Right cardiac atrium (tissue), 5 donors: Measurements from ENCODE around the gene JAG2. TPM values are rescaled to one million over a fixed set of nuclear protein-coding genes. Genes with fewer than 3 reads are reported as not detected.

Source experiments
- ATAC-seq, 2 donors: fragments of 200-7000 bp; cut with Tn5 transposase; one replicate each; pipeline versions ENCODE4 v1.8.0 to v1.9.1; 2020; ENCODE audit warnings: moderate library complexity in 2 of 2, mild to moderate bottlenecking in 1 of 2
- DNase-seq, 3 donors: peaks; one replicate each; pipeline ENCODE4 v3.0.0-alpha.2; 2020
- H3K27ac ChIP-seq: one replicate; pipeline ENCODE4 v1.5.1; 2013; ENCODE audit warnings: mild to moderate bottlenecking, low read length, control low read depth, moderate library complexity
- H3K27me3 ChIP-seq: one replicate; pipeline ENCODE4 v1.6.1; 2013; ENCODE audit not compliant: control insufficient read depth, insufficient read depth
- H3K4me1 ChIP-seq: one replicate; pipeline ENCODE4 v1.6.1; 2013; ENCODE audit warnings: low read length; ENCODE audit not compliant: control insufficient read depth, insufficient read depth
- H3K4me3 ChIP-seq: one replicate; pipeline ENCODE4 v1.5.1; 2013; ENCODE audit warnings: low read length, control low read depth
- H3K9me3 ChIP-seq: one replicate; pipeline ENCODE4 v1.6.1; 2013; ENCODE audit warnings: low read length; ENCODE audit not compliant: control insufficient read depth
- WGBS: extraction: QIAGEN DNeasy Blood & Tissue Kit; methylation state at CpG from one replicate; pipeline ENCODE4 v1.1.7; 2013; 5-methylcytosine and 5-hydroxymethylcytosine counted together
- intact Hi-C, 4 donors: fragments of 100-400 bp; cut with DNase I; formaldehyde crosslinking; loops; one replicate each; pipeline versions ENCODE4 v1.11.0 to v1.14.0; 2022 to 2023
- long read RNA-seq, 4 donors: library from polyadenylated mRNA; unstranded; transcript quantifications; one replicate each; pipeline ENCODE4 v2.0.0, GENCODE V29; 2020 to 2021
- polyA plus RNA-seq: library from polyadenylated mRNA; stranded (reverse); fragments of 200-250 nt; gene quantifications from one replicate; pipeline ENCODE4 v1.2.3, GENCODE V29; 2013
- total RNA-seq, 4 donors: library from RNA; stranded (reverse); fragmentation: NEBNext Ultra II Directional; extraction: Animal tissue kit (Norgen Biotek cat#: 25700); gene quantifications; one replicate each; pipeline ENCODE4 v1.2.1, GENCODE V29; 2021
- donor health status: healthy with polysubstance abuse.
- donor health status: DM: no; HTN: yes; CAD: no.
- donor health status: DM: no; HTN: no; CAD: no.
- donor health status: DM: no; HTN: yes; CAD: no; lungs with severe emphysema.
- donor health status: DM: yes; HTN: yes; CAD: no.

JAG2 gene
- total RNA-seq (10 to 100 TPM; 16.5 to 21.3 (median 17.4) TPM), polyA plus RNA-seq (17.8 TPM)
- long read RNA-seq, donor 1, full-length matches to known transcripts, result 5 of 42 reads
- long read RNA-seq, donor 1, partial matches to known transcripts, result 29 of 42 reads
- long read RNA-seq, donor 1, other reads (novel, unspliced or antisense), result 8 of 42 reads
- long read RNA-seq, donor 2, full-length matches to known transcripts, result 22 of 48 reads
- long read RNA-seq, donor 2, partial matches to known transcripts, result 19 of 48 reads
- long read RNA-seq, donor 2, other reads (novel, unspliced or antisense), result 7 of 48 reads
- long read RNA-seq, donor 3, partial matches to known transcripts, result 82 of 86 reads
- long read RNA-seq, donor 3, other reads (novel, unspliced or antisense), result 4 of 86 reads
- long read RNA-seq, donor 4, full-length matches to known transcripts, result 16 of 46 reads
- long read RNA-seq, donor 4, partial matches to known transcripts, result 19 of 46 reads
- long read RNA-seq, donor 4, other reads (novel, unspliced or antisense), result 11 of 46 reads

DNA sequence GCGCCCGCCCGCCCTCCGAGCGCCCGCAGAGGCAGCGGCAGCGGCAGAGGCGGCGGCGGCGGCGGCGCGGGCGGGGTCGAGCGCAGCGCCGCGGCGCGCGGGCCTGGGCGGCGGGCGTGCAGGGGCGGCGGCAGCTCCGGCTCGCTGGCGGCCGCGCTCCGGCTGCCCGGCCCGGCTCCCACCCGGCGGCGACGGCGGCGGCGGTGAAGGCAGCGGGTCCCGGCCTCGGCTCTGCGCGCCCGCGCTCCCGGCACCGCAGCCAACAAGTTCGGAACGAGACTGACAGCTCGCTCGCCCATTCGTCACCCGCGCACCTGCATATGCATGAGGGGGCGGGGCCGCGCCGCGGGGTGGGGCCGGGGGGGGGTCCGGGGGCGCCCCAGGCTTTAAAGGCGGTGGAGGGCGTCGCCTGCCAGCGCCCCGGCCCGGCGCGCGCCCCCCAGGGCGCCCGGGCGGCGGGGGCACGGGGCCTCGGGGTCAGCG lies at the start of gene JAG2:
TSS of gene JAG2 (minus strand) at position 281 of the 483 bp plus-strand sequence. CDS start 356 bp downstream, outside the sequence.
- peak; percentile 60 to 84 (median 84) for DNase-seq
- under 1% methylated on average over 83 of the region's 84 CpGs for WGBS
- Histone ChIP-seq H3K4me1 (peaks cover 3% of the 10 kb centered on the region), H3K27ac (no peak within 1 kb of the TSS), H3K27me3 (no peaks in the 10 kb centered on the region), H3K9me3 (no peaks in the 10 kb centered on the region), H3K4me3 (peak within 1 kb of the TSS; percentile 67)
- no peak for ATAC-seq
- intact Hi-C loops, result loop anchor here in 1 of 4 donors (5.0 kb wide), 1 partner anchor 76 kb away; no protein-coding TSS in a partner anchor

GRCh38 chr14:105217774-105218173 lies 49.2 kb upstream of the JAG2 start:
- 92% methylated on average over 11 of the region's 11 CpGs for WGBS
- DNase-seq, result no peak
- no peak for ATAC-seq
- H3K9me3 ChIP-seq, result no peaks in the 10 kb centered on the region
- H3K27ac ChIP-seq, result no peak overlapping the region
- no peak overlapping the region for H3K4me3 ChIP-seq
- H3K27me3 ChIP-seq, result no peaks in the 10 kb centered on the region
- intact Hi-C loops, result no loop called here
- no peaks in the 10 kb centered on the region for H3K4me1 ChIP-seq

DNA sequence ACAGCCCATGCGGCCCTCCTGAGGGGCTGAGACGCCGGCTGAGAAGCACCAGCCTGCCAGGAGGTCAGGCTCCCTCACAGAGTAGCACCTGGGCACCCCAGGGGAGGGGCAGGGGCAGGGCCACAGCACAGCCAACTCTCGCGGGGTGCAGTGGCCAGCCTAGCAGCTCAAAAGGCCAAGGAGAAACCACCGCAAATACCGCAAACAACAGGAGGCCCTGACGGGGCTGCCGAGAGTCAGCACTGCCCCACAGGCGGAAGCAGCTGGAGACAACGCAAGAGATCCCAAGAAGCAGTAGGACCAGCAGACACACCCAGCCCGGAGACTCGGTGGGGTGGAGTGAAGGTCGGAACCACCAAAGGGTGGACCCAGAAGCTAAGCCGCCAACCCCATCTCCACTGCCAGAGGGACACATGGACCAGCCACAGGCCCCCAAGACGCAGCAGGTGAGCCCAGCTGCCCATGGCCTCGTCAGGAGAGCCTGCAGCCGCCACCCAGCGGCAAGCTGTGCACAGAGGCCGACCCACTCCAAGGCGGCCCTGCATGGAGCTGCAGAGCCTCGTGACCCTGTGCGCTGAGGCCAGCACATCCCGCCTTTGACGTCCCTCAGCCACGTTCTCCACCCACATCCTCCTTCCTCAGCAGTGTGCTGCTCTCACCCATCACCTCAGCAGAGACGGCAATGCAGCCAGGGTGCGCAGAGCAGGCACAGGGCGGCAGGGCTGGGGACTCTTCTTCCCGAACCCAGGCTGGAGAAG lies 48.1 kb upstream of the JAG2 start:
- Histone ChIP-seq H3K27ac (no peak overlapping the region), H3K9me3 (no peaks in the 10 kb centered on the region), H3K4me1 (no peaks in the 10 kb centered on the region), H3K4me3 (no peak overlapping the region), H3K27me3 (no peaks in the 10 kb centered on the region)
- WGBS, result 92% methylated on average over 30 of the region's 30 CpGs
- ATAC-seq, result no peak
- DNase-seq, result no peak
- intact Hi-C loops, result no loop called here

DNA sequence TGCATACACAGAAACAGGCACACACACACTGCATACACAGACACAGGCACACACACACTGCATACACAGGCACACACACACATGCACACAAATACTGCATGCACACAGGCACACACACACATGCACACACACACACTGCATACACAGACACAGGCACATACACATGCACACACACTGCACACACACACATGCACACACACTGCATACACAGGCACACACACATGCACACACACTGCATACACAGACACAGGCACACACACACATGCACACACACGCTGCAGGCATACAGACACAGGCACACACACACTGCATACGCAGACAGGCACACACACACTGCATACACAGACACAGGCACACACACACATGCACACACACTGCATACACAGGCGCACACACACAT lies 47.0 kb upstream of the JAG2 start:
- 98% methylated on average over 3 of the region's 3 CpGs for WGBS
- intact Hi-C loops, result no loop called here
- DNase-seq (no peak), ATAC-seq (no peak)
- Histone ChIP-seq H3K27ac (no peak overlapping the region), H3K9me3 (no peaks in the 10 kb centered on the region), H3K27me3 (no peaks in the 10 kb centered on the region), H3K4me3 (no peak overlapping the region), H3K4me1 (no peaks in the 10 kb centered on the region)

GRCh38 chr14:105214324-105214915 lies 45.8 kb upstream of the JAG2 start:
- no peaks in the 10 kb centered on the region for H3K9me3 ChIP-seq
- DNase-seq, result peak in 1 of 3 donors; percentile 40
- 91% methylated on average over 14 of the region's 14 CpGs for WGBS
- no peaks in the 10 kb centered on the region for H3K4me1 ChIP-seq
- no peak overlapping the region for H3K27ac ChIP-seq
- H3K27me3 ChIP-seq, result no peaks in the 10 kb centered on the region
- H3K4me3 ChIP-seq, result no peak overlapping the region
- intact Hi-C loops, result no loop called here
- ATAC-seq, result no peak

DNA sequence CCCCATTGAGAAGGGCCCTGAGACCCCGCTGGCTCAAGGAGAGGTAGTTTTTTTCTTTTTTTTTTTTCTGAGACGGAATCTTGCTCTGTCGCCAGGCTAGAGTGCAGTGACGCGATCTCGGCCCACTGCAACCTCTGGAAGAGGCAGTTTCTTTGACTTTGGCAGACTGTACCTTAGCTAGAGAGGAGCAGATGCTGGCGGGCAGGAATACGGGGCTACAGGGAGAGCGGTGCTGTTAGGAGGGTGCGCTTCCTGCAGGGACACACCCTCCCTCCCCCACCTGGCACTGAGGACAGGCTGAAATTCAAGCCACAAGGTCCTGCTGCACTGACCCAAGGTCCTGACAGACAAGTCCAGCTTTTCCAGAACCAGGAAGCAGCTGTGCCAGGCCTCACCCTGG lies 44.8 kb upstream of the JAG2 start:
- no peak overlapping the region for H3K27ac ChIP-seq
- 86% methylated on average over 10 of the region's 10 CpGs for WGBS
- DNase-seq (peak in 1 of 3 donors; percentile 13), ATAC-seq (no peak)
- no peaks in the 10 kb centered on the region for H3K27me3 ChIP-seq
- intact Hi-C loops, result no loop called here
- no peaks in the 10 kb centered on the region for H3K9me3 ChIP-seq
- no peaks in the 10 kb centered on the region for H3K4me1 ChIP-seq
- H3K4me3 ChIP-seq, result no peak overlapping the region

DNA sequence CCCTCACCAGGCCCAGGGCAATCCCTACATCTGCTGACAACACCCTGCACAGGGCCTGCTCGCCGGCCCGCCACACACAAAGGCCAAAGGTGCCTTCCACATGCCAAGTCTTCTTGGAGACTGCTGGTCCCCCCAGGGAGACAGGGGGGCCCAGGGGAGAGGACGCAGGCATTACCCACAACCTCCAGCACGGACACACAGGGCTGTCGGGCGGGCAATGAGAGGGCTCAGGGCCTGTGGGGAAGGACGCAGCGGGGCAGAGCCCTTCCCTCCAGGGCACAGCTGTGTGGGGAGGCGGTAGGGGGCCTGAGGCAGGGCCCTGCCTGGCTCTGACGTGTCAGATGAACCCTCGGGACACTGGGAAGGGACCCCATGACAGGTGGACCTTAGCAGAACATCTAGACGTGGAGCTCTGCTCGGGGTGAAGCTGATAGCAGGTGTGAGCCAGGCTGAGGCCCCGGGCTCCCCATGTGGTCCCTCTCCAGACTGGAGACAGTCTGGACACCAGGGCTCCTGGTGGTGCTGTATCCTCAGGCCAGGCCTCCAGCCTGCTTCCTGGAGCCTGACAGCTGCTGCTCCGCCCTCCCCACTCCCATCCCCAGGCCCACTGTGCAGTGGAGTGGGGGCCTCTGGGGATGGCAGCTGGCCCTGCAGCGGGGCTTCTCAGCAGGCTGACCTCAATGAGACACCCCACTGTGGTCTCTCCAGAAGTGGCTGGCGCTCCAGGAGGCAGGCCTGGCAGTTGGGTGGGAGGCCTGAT lies 44.1 kb upstream of the JAG2 start:
- DNase-seq, result peak in 2 of 3 donors; percentile 27 to 36
- H3K9me3 ChIP-seq, result no peaks in the 10 kb centered on the region
- WGBS, result 90% methylated on average over 18 of the region's 18 CpGs
- no peak overlapping the region for H3K4me3 ChIP-seq
- ATAC-seq, result no peak
- H3K27ac ChIP-seq, result no peak overlapping the region
- intact Hi-C loops, result no loop called here
- no peaks in the 10 kb centered on the region for H3K4me1 ChIP-seq
- H3K27me3 ChIP-seq, result no peaks in the 10 kb centered on the region

DNA sequence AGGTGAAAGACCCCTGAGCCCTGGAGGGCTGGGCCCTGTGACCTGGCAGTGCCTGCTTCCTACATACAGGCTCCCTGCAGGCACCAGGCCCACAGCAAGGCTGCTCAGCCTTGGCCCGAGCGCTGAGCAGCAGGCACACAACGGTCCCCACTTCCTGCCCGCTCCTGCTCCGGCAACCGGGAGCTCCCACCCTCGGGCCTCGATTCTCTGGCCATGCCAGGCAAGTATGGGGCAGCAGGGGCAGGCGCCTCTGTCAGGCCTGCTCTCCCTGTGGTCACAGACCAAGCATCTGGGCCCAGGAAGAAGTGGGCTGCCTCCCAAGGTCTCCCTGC lies 43.1 kb upstream of the JAG2 start:
- intact Hi-C loops, result no loop called here
- peaks cover 2% of the 10 kb centered on the region for H3K4me1 ChIP-seq

GRCh38 chr14:105211086-105211757 lies 42.6 kb upstream of the JAG2 start:
- 93% methylated on average over 23 of the region's 23 CpGs for WGBS

More for the DNA sequence above, 43.1 kb upstream of the JAG2 start:
- H3K9me3 ChIP-seq, result no peaks in the 10 kb centered on the region
- H3K27me3 ChIP-seq, result no peaks in the 10 kb centered on the region
- WGBS, result 88% methylated on average over 9 of the region's 9 CpGs
- no peak overlapping the region for H3K27ac ChIP-seq
- peak in 1 of 3 donors; percentile 21 for DNase-seq
- ATAC-seq, result no peak
- H3K4me3 ChIP-seq, result no peak overlapping the region

More at GRCh38 chr14:105211086-105211757, 42.6 kb upstream of the JAG2 start:
- intact Hi-C loops, result no loop called here
- Histone ChIP-seq H3K27me3 (no peaks in the 10 kb centered on the region), H3K9me3 (no peaks in the 10 kb centered on the region), H3K27ac (no peak overlapping the region), H3K4me1 (peaks cover 2% of the 10 kb centered on the region), H3K4me3 (no peak overlapping the region)
- DNase-seq, result peak in 1 of 3 donors; percentile 51
- no peak for ATAC-seq
